ENCODE data around the gene CCL8.

The CCL8 gene

GRCh38 chr17:34319039-34319483 lies at the start of gene CCL8:
TSS of gene CCL8 (plus strand) at chr17:34319435. CDS start at chr17:34319502, 67 bp downstream.
- DNase-seq (ENCODE audit: low read depth), result no peak

GRCh38 chr17:34269969-34270368 lies 49.3 kb upstream of the CCL8 start, which contains the start of gene CCL7:
TSS of gene CCL7 (plus strand) at chr17:34270221. CDS start at chr17:34270291, 70 bp downstream.
- no peak for DNase-seq (ENCODE audit: low read depth)

GRCh38 chr17:34275881-34276280 lies 43.4 kb upstream of the CCL8 start:
- peak; percentile 85 for DNase-seq (ENCODE audit: low read depth)

- DNase-seq (ENCODE audit: low read depth), result no peak
Measured at GRCh38 chr17:34276826-34277225, 42.4 kb upstream of the CCL8 start.

- DNase-seq (ENCODE audit: low read depth), result no peak
Measured at GRCh38 chr17:34283571-34283970, 35.7 kb upstream of the CCL8 start.

GRCh38 chr17:34285286-34285792 lies 33.9 kb upstream of the CCL8 start, which contains the start of gene CCL11:
TSS of gene CCL11 (plus strand) at chr17:34285742. CDS start at chr17:34285809, 67 bp downstream.
- no peak for DNase-seq (ENCODE audit: low read depth)

GRCh38 chr17:34287875-34288274 lies 31.4 kb upstream of the CCL8 start:
- no peak for DNase-seq (ENCODE audit: low read depth)

- no peak for DNase-seq (ENCODE audit: low read depth)
Measured at GRCh38 chr17:34290586-34290985, 28.6 kb upstream of the CCL8 start.

GRCh38 chr17:34291721-34292348 lies 27.4 kb upstream of the CCL8 start:
- no peak for DNase-seq (ENCODE audit: low read depth)

GRCh38 chr17:34299027-34299426 lies 20.2 kb upstream of the CCL8 start:
- no peak for DNase-seq (ENCODE audit: low read depth)

- DNase-seq (ENCODE audit: low read depth), result no peak
Measured at GRCh38 chr17:34299956-34300577, 19.2 kb upstream of the CCL8 start.

GRCh38 chr17:34300652-34301370 lies 18.4 kb upstream of the CCL8 start:
- DNase-seq (ENCODE audit: low read depth), result no peak

- DNase-seq (ENCODE audit: low read depth), result no peak
Measured at GRCh38 chr17:34301986-34302385, 17.2 kb upstream of the CCL8 start.

- DNase-seq (ENCODE audit: low read depth), result no peak
Measured at GRCh38 chr17:34302636-34303035, 16.6 kb upstream of the CCL8 start.

GRCh38 chr17:34303606-34304005 lies 15.6 kb upstream of the CCL8 start:
- no peak for DNase-seq (ENCODE audit: low read depth)

- DNase-seq (ENCODE audit: low read depth), result no peak
Measured at GRCh38 chr17:34305061-34305460, 14.2 kb upstream of the CCL8 start.

GRCh38 chr17:34305606-34306005 lies 13.6 kb upstream of the CCL8 start:
- DNase-seq (ENCODE audit: low read depth), result no peak

- DNase-seq (ENCODE audit: low read depth), result peak; percentile 82
Measured at GRCh38 chr17:34306466-34306865, 12.8 kb upstream of the CCL8 start.

GRCh38 chr17:34307110-34307509 lies 12.1 kb upstream of the CCL8 start:
- DNase-seq (ENCODE audit: low read depth), result peak; percentile 53

- DNase-seq (ENCODE audit: low read depth), result no peak
Measured at GRCh38 chr17:34308371-34308770, 10.9 kb upstream of the CCL8 start.

GRCh38 chr17:34311291-34311690 lies 7.9 kb upstream of the CCL8 start:
- no peak for DNase-seq (ENCODE audit: low read depth)

- peak; percentile 53 for DNase-seq (ENCODE audit: low read depth)
Measured at GRCh38 chr17:34312080-34312479, 7.2 kb upstream of the CCL8 start.

- no peak for DNase-seq (ENCODE audit: low read depth)
Measured at GRCh38 chr17:34313164-34313563, 6.1 kb upstream of the CCL8 start.

All from stromal cell of bone marrow (primary cell).